Adipose tissue (tissue), 3 donors: ENCODE measurements around the gene GKAP1. TPM values are rescaled to one million over a fixed set of nuclear protein-coding genes. Genes with fewer than 3 reads are reported as not detected.
"Not testable (repeated sequence)": the region's sequence is repeated elsewhere in the genome, so short reads cannot be mapped to it uniquely, and the experiment has no call there.

ENCODE experiments used
- H3K27ac ChIP-seq: one replicate; pipeline ENCODE4 v1.5.1; 2013; ENCODE audit warnings: low read depth, low read length
- WGBS, 3 donors: extraction: QIAGEN DNeasy Blood & Tissue Kit; methylation state at CpG; one replicate each; pipeline ENCODE4 v1.1.7; 2013; 5-methylcytosine and 5-hydroxymethylcytosine counted together
- polyA plus RNA-seq, 3 donors: library from polyadenylated mRNA; stranded (reverse); fragments of 200-250 nt; gene quantifications; one replicate each; pipeline ENCODE4 v1.2.3, GENCODE V29; 2013
- donor health status: healthy with polysubstance abuse.
- donor health status: Bipolar disorder and iron deficiency.
- donor health status: healthy.

Gene GKAP1
- 1 to 10 TPM; 4.3 to 5.3 (median 4.9) TPM for polyA plus RNA-seq

DNA sequence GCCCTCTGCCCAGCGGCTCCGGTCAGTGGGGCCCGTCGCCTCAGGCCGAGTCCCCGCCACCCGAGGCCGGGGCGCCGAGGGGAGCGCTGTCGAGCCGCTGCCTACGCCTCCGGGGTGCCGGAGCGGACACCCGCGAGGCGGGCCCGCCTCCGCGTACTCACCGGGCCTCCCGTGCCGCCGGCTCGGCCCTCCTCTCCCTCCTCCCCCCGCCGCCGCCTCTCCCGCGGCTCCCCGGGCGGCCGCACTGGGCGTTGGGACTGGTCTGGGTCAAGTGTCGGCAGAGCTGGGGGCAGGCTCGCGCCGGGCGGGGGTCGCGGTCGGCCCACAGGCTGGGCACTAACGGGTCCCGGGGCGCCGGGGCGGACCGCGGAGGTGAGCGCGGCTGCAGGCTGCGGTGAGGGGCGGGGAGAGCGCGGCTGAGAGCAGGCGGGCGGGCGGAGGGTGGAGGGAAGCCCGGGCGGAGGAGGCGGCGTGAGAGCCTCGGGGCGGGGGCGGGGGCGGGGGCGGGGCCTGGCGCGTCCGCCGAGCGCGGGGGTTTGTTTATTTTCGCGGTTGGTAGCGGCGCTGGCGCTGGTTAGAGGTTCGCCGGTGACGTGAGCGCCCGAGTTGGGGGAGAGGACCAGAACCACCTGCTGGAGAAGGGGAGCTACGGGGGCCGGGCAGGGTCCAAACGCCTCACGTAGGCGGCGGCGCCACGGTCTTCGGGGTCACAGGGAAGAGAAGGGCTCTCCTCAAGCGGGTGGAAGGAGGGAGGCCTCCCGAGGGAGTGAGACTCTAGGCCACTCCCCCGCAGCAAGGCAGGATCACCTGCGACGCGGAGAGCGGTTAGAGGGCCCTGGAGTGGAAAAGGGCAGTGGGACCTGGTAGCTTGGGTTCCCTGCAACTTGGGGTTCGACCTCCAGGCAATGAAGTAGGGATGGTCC, at the start of gene GKAP1:
TSS of gene GKAP1 (minus strand) at position 414 of the 923 bp plus-strand sequence. CDS start 11,252 bp downstream, outside the sequence.
- 0 to 1% (median 0%) methylated on average over 55 to 98 of the region's 103 CpGs for WGBS, 3 donors
- not testable (repeated sequence) for H3K27ac ChIP-seq

DNA sequence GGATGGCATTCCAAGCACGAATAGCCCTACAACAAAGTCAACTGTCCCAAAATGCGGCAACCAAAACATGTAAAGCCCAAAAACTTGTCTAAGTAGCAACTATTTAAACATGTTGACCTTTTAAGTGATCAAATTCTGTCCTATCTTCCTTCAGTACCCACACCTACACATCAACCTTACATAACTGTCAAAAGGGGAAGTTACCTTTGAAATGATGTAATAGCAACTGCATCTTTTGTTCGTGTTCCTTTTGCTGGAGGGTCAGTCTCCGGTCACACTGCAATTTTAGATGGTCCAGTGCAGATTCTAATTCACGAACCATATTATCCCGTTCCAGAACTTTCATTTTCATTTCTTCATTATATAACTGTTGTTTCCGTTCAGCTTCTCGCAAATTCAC, 32.3 kb upstream of the GKAP1 start:
- 87 to 89% (median 89%) methylated on average over 8 of the region's 8 CpGs for WGBS, 3 donors
- H3K27ac ChIP-seq = not testable (repeated sequence)

DNA sequence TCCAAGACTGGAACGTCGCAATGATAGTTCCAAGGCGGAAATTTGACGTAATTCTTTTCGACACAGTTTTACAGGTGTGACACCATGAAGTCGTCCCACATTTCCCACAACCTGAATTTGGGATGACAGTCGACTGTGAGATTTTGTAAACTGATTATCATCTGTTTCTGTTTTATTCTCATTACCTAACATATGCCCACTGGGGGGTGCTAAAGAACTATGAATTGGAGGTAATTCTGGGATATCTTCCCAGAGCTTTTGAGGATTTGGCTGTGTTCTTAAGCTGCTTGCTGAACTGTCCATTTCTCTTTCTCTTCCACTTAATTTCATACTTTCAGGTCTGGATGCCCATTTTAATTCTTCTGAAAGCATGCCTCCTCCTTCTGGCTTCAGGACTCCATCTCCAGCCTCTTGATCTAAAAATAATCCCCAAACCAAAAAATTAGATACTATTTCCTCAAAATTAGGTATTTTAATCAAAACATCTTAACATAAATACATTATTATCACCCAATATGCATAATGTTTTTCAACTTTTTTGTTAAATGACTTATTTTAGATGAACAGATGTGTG, 19.6 kb upstream of the GKAP1 start:
- H3K27ac ChIP-seq = not testable (repeated sequence)
- 63 to 71% (median 63%) methylated on average over 5 to 7 of the region's 7 CpGs for whole genome bisulfite sequencing, 3 donors

DNA sequence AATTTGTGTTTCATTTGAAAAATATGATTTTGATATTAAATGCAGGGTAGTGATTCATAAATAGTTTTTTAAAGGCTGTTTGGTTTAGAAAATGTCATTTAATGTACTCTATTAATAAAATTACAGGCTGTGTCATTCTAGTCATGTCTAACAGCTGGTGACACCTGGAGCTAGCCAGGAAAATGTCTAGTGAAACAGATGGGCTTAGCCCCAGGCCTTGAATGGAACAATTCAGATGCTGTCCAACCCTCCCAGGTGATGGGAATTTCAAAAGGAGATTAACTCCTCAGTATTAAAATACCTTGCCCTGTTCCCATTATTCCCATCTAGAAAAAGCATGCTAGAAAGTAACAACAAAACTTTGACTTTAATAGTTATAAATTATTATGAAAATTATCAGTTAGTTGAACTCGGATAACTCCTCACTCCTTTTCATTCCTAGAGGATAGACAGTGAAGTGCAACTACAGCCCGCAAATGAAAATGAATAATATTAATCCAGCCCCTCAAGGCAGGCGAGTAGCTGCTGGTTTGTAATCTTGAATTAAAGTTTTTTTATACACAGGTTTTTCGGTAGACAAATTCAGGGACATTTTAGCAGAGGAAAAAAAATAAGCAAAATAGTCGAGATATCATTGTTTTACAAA, 13.0 kb upstream of the GKAP1 start:
- 76 to 85% (median 82%) methylated on average over 5 of the region's 5 CpGs for WGBS, 3 donors
- not testable (repeated sequence) for H3K27ac ChIP-seq

DNA sequence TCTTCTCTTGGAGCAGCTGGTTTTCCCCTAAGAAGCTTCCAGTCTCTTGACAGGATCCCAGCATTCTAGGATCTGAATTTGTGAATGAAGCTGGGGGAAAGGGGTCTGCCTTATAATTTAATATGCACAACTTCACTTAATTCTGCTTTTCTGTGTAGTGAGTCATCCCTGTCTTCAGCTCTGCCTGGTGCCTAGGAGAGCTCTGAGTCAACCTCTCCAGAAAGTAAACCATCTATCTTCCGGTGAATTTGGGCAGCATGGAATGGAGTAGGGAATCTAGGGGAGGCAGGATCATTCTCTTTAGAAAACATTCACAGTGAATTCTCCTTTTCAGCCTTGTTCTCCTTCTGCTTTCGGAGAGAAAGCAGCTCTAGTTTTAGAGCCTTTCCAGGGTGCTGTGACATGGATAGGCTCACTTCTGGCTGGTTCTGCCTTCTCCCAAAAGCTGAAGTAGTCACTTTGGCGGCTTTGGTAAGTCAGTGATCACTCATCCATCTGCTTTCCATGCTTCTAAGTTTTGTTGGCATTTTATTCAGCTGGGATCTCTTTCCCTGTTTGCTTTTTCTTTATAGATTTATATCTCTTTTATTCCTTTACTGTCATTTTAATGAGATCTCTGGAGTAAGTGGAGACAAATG, 7.5 kb upstream of the GKAP1 start:
- WGBS, 3 donors = 88 to 92% (median 89%) methylated on average over 3 of the region's 3 CpGs
- H3K27ac ChIP-seq = not testable (repeated sequence)

DNA sequence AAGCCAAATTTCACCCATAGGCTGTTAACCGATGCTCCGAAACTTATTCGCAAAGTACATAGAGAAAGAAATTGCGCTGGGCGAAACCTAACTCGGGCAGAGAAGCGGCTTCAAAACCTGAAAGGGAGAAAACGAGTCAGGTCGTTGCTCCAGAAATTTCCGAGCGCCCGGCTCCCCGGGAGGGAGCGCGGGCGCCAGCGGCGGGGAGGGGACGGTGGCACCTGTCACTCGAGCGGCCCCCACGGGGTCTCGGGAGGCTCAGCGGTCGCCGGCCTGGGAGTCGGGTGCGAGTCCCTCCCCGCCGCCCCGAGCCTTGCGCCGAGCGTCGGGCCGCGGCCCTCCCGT, 586 bp downstream of the GKAP1 start:
- not testable (repeated sequence) for H3K27ac ChIP-seq
- 0 to 1% (median 1%) methylated on average over 37 to 38 of the region's 38 CpGs for WGBS, 3 donors

DNA sequence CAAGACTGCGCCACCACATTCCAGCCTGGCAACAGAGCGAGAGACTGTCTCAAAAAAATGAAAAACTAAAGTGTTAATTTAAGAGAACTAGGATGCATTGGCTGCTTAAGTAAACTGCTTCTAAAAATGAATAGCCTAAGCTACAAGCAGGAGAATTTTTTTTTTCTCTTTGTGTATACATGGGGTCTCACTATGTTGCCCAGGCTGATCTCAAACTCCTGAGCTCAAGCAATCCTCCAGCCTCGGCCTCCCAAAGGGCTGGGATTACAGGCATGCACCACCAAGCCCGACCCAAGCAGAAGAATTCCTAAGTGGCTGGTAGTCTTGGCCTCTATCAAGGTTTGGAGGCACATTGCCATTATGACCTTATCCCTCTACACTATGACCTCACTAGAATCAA, 2.4 kb downstream of the GKAP1 start:
- 98 to 99% (median 99%) methylated on average over 4 of the region's 4 CpGs for WGBS, 3 donors
- H3K27ac ChIP-seq = not testable (repeated sequence)

DNA sequence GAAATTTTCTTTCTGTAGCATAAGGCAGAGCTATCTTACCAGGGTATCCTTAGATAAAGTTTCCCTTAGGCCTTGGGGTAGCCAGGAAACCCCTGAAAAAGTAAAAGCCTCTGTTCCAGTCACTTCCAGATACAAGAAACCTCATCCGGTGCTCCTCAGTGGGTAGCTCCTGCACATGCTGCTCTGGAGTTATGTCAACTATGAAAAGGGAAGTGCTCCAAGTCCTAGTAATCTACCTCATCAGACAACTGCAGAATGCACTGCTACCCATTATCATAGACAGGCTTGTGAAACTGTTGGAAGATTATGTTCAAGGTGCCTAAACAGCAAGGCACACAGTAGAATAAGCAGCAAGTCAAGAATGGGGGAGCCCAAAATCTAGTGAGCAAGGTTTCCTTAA, 8.4 kb downstream of the GKAP1 start:
- WGBS, 3 donors = 35 to 87% (median 78%) methylated on average over 1 of the region's 1 CpG
- not testable (repeated sequence) for H3K27ac ChIP-seq

DNA sequence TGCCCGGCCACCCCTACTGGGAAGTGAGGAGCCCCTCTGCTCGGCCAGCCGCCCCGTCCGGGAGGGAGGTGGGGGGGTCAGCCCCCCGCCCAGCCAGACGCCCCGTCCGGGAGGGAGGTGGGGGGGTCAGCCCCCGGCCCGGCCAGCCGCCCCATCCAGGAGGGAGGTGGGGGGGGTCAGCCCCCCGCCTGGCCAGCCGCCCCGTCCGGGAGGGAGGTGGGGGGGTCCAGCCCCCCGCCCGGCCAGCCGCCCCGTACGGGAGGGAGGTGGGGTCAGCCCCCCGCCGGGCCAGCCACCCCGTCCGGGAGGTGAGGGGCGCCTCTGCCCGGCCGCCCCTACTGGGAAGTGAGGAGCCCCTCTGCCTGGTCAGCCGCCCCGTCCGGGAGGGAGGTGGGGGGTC, 13.1 kb downstream of the GKAP1 start:
- 93 to 96% (median 95%) methylated on average over 8 to 29 of the region's 31 CpGs for WGBS, 3 donors

DNA sequence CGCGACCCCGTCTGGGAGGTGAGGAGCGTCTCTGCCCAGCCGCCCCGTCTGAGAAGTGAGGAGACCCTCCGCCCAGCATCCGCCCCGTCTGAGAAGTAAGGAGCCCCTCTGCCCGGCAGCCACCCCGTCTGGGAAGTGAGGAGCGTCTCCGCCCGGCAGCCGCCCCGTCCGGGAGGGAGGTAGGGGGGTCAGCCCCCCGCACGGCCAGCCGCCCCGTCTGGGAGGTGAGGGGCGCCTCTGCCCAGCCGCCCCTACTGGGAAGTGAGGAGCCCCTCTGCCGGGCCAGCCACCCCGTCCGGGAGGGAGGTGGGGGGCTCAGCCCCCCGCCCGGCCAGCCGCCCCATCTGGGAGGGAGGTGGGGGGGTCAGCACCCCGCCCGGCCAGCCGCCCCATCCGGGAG, 13.6 kb downstream of the GKAP1 start:
- 98 to 99% (median 99%) methylated on average over 14 to 27 of the region's 33 CpGs for WGBS, 3 donors
- H3K27ac ChIP-seq = not testable (repeated sequence)

More for the DNA sequence above, 13.1 kb downstream of the GKAP1 start:
- H3K27ac ChIP-seq = not testable (repeated sequence)

DNA sequence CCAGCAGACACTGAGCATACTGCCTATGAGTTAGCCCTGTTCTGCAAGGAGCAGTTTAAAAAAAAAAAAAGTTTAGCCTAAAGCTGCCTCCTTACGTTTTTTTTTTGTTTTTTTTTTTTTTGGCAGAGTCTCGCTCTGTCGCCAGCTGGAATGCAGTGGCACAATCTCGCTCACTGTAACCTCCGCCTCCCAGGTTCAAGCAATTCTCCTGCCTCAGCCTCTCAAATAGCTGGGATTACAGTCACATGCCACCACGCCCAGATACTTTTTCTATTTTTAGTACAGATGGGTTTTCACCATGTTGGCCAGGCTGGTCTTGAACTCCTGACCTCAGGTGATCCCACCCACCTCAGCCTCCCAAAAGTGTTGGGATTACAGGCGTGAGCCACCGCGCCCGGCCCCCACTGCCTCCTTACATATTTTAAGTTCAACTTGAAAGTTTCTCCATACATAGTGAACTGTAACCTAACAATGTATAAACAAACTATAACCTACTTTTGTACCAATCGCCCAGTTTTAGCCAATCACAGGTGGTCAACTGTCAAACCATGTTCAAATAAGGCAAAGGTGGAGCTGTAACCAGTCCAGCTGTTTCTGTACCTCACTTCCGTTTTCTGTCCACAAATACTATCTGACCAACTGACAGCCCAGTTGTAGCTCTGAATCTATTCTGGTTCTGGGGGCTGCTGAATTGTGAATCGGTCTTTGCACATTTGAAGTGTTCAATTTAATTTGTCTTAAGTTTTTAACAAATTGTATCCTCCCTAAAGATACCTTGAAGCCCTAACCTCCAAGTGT, 17.1 kb downstream of the GKAP1 start:
- H3K27ac ChIP-seq = no peak overlapping the region
- WGBS, 3 donors = 84 to 92% (median 92%) methylated on average over 13 of the region's 13 CpGs

DNA sequence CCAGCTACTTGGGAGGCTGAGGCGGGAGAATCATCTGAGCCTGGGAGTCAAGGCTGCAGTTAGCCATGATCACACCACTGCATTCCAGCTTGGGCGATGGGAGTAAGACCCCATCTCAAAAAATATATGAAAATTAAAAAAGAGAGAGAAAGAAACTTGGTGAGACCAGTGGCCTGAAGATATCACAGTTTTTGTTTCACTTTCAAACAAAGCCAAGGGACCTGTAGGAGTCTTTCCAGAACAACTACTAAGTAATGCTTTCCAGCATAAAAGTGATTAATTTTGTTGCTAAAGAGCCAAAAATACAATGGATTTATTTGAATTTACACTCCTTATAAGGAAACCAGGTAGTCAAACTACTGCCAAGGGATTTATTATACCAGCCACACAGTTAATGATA, 23.5 kb downstream of the GKAP1 start:
- 92 to 98% (median 95%) methylated on average over 2 of the region's 2 CpGs for WGBS, 3 donors
- no peak overlapping the region for H3K27ac ChIP-seq

DNA sequence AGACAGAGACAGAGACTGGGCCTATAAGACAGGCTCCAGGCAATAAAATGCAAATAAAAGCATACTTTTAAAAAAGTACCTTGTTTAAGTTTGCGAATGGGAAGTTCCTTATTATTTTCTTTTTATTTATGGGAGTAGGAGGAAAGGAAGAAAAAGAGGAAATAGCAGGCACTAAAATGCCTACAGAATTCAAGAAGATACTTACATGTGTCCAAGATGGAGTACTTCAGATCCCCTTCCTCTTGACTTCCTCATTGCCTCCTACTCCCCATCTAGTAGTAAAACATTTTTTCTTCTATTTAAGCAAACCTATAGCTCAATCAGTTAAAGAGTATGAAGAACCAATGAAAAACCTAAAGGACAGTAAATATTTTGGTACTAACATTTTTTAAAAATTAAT, 24.8 kb downstream of the GKAP1 start:
- WGBS, 3 donors = 87 to 100% (median 89%) methylated on average over 1 of the region's 1 CpG
- no peak overlapping the region for H3K27ac ChIP-seq

DNA sequence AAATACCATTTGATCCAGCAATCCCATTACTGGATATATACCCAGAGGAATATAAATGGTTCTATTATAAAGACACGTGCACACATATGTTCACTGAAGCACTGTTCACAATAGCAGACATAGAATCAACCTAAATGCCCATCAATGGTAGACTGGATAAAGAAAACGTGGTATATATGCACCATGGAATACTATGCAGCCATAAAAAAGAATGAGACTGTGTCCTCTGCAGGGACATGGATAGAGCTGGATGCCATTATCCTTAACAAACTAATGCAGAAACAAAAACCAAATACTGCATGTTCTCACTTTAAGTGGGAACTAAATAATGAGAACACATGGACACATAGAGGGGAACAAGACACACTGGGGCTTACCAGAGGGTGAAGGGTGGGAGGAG, 39.4 kb downstream of the GKAP1 start:
- no peak overlapping the region for H3K27ac ChIP-seq
- WGBS, 3 donors = 91 to 96% (median 96%) methylated on average over 2 of the region's 2 CpGs

DNA sequence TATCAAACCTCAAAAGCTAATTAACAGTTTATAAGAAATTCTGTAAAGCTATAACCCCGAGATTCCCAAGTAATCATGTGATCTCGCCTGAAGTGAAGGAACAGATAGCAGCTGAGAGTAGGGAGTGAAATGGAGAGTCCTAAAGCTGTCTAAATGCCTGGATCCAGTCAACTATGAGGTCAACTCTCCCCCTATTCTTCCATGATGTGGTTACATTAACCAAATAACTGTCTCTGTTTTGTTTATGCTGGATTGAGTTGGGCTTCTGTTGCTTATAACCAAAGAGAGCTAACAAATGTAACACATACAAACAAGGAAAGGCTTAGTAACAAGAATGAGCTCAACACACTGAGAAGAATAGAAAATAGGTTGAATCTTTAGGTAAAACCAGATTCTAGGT, 41.6 kb downstream of the GKAP1 start:
- H3K27ac ChIP-seq = no peak overlapping the region
- 93 to 96% (median 94%) methylated on average over 2 of the region's 2 CpGs for WGBS, 3 donors

DNA sequence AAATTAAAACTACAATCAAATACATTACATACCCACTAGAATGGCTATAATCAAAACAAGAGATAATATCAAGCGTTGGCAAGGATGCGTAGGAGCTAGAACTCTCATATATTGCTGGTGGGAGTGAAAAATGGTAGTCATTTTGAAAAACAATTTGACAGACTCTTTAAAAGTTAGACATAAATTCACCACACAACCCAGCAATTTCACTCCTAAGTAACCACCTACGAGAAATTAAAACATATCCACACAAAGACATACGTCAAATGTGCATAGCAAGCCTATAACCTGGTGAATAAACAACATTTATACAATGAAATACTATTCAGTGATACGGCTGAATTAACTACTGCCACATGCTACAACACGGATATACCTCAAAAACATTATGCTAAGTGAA, 44.7 kb downstream of the GKAP1 start:
- H3K27ac ChIP-seq = no peak overlapping the region
- 96% methylated on average over 6 of the region's 6 CpGs for WGBS, 3 donors

DNA sequence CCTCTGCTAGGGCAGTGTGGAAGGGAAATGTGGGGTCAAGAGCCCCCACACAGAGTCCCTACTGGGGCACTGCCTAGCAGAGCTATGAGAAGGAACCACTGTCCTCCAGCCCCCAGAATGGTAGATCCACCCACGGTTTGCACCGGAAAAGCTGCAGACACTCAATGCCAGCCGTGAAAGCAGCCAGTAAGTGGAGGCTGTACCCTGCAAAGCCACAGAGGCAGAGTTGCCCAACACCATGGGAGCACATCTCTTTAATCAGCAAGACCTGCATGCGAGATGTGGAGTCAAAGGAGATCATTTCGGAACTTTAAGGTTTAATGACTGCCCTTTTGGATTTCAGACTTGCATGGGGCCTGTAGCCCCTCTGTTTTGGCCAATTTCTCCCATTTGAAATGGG, 52.2 kb downstream of the GKAP1 start:
- 93 to 97% (median 94%) methylated on average over 5 of the region's 5 CpGs for WGBS, 3 donors

DNA sequence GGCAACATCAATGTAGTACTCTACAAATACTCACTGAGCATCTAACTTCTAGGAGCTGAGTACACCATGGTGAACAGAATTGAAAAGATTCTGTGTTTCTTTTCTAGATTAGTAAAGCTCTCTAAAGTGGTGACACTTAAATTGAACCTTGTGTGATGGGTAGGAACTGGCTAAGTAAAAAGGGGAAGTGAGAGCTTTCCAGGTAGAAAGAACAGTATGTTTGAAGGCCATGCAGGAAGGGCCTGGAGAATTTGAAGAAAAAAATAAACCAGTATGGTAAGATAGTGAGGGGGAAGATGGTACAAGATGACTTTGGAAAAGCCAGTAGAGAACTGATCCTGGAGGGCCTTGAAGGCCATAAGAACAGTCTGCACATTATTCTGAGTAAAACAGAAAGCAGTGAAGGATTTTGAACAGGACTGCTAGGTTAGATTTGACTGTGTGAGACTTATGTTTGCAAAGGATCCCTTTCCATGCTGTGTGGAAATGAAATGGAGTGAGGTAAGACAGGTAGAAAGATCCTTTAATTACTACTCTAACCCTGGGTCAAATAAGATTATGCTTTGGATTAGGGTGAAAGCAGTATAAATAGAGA, 63.1 kb downstream of the GKAP1 start:
- H3K27ac ChIP-seq = no peak overlapping the region

More for the DNA sequence above, 52.2 kb downstream of the GKAP1 start:
- no peak overlapping the region for H3K27ac ChIP-seq
